HEK293 (cell line): Measurements from ENCODE around the gene CFAP46.
"Not testable (repeated sequence)": the region's sequence is repeated elsewhere in the genome, so short reads cannot be mapped to it uniquely, and the experiment has no call there.

Source experiments
- CTCF ChIA-PET: fragments of 350-600 bp; formaldehyde crosslinking; extraction: SDS; loops from one replicate; lab custom pipeline; 2021; ENCODE audit warnings: antibody characterized with exemption; lab: Yijun Ruan, JAX
- POLR2A ChIA-PET: fragments of 300-600 bp; formaldehyde crosslinking; extraction: SDS; loops from one replicate; lab custom pipeline; 2020; ENCODE audit warnings: antibody characterized with exemption, inconsistent platforms; lab: Yijun Ruan, JAX
- H3K27ac ChIP-seq: fragments of 200-500 bp; sonication (Bioruptor generic); 2 replicates; pipeline ENCODE4 v1.5.1; 2014; ENCODE audit warnings: low read depth, low read length, control low read depth, inconsistent platforms; ENCODE audit errors: extremely low read depth
- H3K36me3 ChIP-seq, 2 experiments: fragments of 200-500 bp in 1 of 2; sonication (Bioruptor generic) in 1 of 2; 1 replicate in 1 of 2; 2 replicates in 1 of 2; pipeline ENCODE4 v1.5.1; 2014 to 2017; ENCODE audit warnings: inconsistent platforms in 2 of 2, low read length in 2 of 2; ENCODE audit not compliant: control insufficient read depth in 2 of 2, insufficient read depth in 1 of 2
- H3K4me1 ChIP-seq: fragments of 200-500 bp; sonication (Bioruptor generic); 2 replicates; pipeline ENCODE4 v1.5.1; 2014; ENCODE audit warnings: mild to moderate bottlenecking, low read length, inconsistent platforms; ENCODE audit not compliant: control insufficient read depth, insufficient read depth
- H3K4me3 ChIP-seq: 2 replicates; pipeline ENCODE4 v1.5.1; 2011; ENCODE audit warnings: low read depth, mild to moderate bottlenecking, control low read depth, low read length, moderate library complexity
- H3K9me3 ChIP-seq: fragments of 200-500 bp; sonication (Bioruptor generic); 2 replicates; pipeline ENCODE4 v1.5.1; 2014; ENCODE audit warnings: low read depth, low read length, inconsistent platforms; ENCODE audit not compliant: control insufficient read depth, insufficient read depth
- GLIS1 ChIP-seq: fragments of 450-650 bp; formaldehyde crosslinking; IDR thresholded peaks from 2 replicates; pipeline ENCODE4 v1.5.1; 2016; ENCODE audit warnings: missing biosample characterization, missing genetic modification characterization
- PRDM1 ChIP-seq: fragments of 450-650 bp; formaldehyde crosslinking; IDR thresholded peaks from 2 replicates; pipeline ENCODE4; 2016; ENCODE audit warnings: missing biosample characterization, missing genetic modification characterization
- TSHZ1 ChIP-seq: fragments of 450-650 bp; formaldehyde crosslinking; IDR thresholded peaks from 2 replicates; pipeline ENCODE4 v1.5.1; 2016; ENCODE audit warnings: missing biosample characterization, missing genetic modification characterization, borderline replicate concordance
- ZFP41 ChIP-seq: fragments of 450-650 bp; formaldehyde crosslinking; IDR thresholded peaks from 2 replicates; pipeline ENCODE4 v1.5.1; 2016; ENCODE audit warnings: missing biosample characterization, missing genetic modification characterization, borderline replicate concordance
- ZNF114 ChIP-seq: fragments of 450-650 bp; formaldehyde crosslinking; IDR thresholded peaks from 2 replicates; pipeline ENCODE4 v1.5.0; 2017; ENCODE audit warnings: missing biosample characterization, missing genetic modification characterization
- ZNF184 ChIP-seq: fragments of 450-650 bp; IDR thresholded peaks from 2 replicates; pipeline ENCODE4 v1.5.1; 2018; ENCODE audit warnings: missing biosample characterization, mild to moderate bottlenecking, missing genetic modification characterization
- ZNF202 ChIP-seq: fragments of 450-650 bp; formaldehyde crosslinking; IDR thresholded peaks from 2 replicates; pipeline ENCODE4 v1.5.1; 2016; ENCODE audit warnings: missing biosample characterization, missing genetic modification characterization, borderline replicate concordance
- ZNF335 ChIP-seq: fragments of 450-650 bp; formaldehyde crosslinking; conservative IDR thresholded peaks from 2 replicates; pipeline ENCODE4 v1.5.1; 2016; ENCODE audit warnings: missing biosample characterization, missing genetic modification characterization
- ZNF366 ChIP-seq: fragments of 450-650 bp; formaldehyde crosslinking; conservative IDR thresholded peaks from 2 replicates; pipeline ENCODE4 v1.5.1; 2016; ENCODE audit warnings: missing biosample characterization, missing genetic modification characterization
- ZNF423 ChIP-seq: fragments of 450-650 bp; formaldehyde crosslinking; IDR thresholded peaks from 2 replicates; pipeline ENCODE4 v1.5.1; 2016; ENCODE audit warnings: missing biosample characterization, missing genetic modification characterization
- ZNF433 ChIP-seq: fragments of 450-650 bp; formaldehyde crosslinking; IDR thresholded peaks from 2 replicates; pipeline ENCODE4 v1.5.1; 2016; ENCODE audit warnings: missing biosample characterization, missing genetic modification characterization, low read depth
- ZNF514 ChIP-seq: fragments of 450-650 bp; formaldehyde crosslinking; IDR thresholded peaks from 2 replicates; pipeline ENCODE4 v1.5.1; 2016; ENCODE audit warnings: missing biosample characterization, missing genetic modification characterization
- ZNF549 ChIP-seq: fragments of 450-650 bp; IDR thresholded peaks from 2 replicates; pipeline ENCODE4 v1.5.1; 2018; ENCODE audit warnings: missing biosample characterization, missing genetic modification characterization, mild to moderate bottlenecking, inconsistent platforms, moderate library complexity
- ZNF555 ChIP-seq: fragments of 450-650 bp; formaldehyde crosslinking; conservative IDR thresholded peaks from 2 replicates; pipeline ENCODE4 v1.5.1; 2017; ENCODE audit warnings: missing biosample characterization, mild to moderate bottlenecking, missing genetic modification characterization, inconsistent platforms
- ZNF596 ChIP-seq: fragments of 450-650 bp; IDR thresholded peaks from 2 replicates; pipeline ENCODE4 v1.5.0; 2018; ENCODE audit warnings: missing biosample characterization, mild to moderate bottlenecking, missing genetic modification characterization, moderate library complexity
- ZNF600 ChIP-seq: fragments of 450-650 bp; formaldehyde crosslinking; IDR thresholded peaks from 2 replicates; pipeline ENCODE4 v1.5.1; 2016; ENCODE audit warnings: missing biosample characterization, missing genetic modification characterization
- ZNF626 ChIP-seq: fragments of 450-650 bp; sonication (Bioruptor Pico); formaldehyde crosslinking; IDR thresholded peaks from 2 replicates; pipeline ENCODE4 v1.5.1; 2018; ENCODE audit warnings: missing biosample characterization, missing genetic modification characterization, inconsistent platforms
- ZNF654 ChIP-seq: fragments of 450-650 bp; formaldehyde crosslinking; IDR thresholded peaks from 2 replicates; pipeline ENCODE4 v1.5.1; 2016; ENCODE audit warnings: low read depth, missing biosample characterization, missing genetic modification characterization
- ZNF707 ChIP-seq: fragments of 450-650 bp; formaldehyde crosslinking; IDR thresholded peaks from 2 replicates; pipeline ENCODE4 v1.5.1; 2016; ENCODE audit warnings: missing biosample characterization, missing genetic modification characterization
- ZSCAN23 ChIP-seq: fragments of 450-650 bp; formaldehyde crosslinking; IDR thresholded peaks from 2 replicates; pipeline ENCODE4 v1.5.1; 2016; ENCODE audit warnings: missing biosample characterization, missing genetic modification characterization
- TF ChIP-seq, protein P1 (sequence below): fragments of 450-650 bp; formaldehyde crosslinking; IDR thresholded peaks from 2 replicates; pipeline ENCODE4 v1.5.1; 2017; ENCODE audit warnings: missing biosample characterization, missing genetic modification characterization
- TF ChIP-seq, protein P2 (sequence below): fragments of 450-650 bp; formaldehyde crosslinking; IDR thresholded peaks from 2 replicates; pipeline ENCODE4 v1.5.1; 2016; ENCODE audit warnings: missing biosample characterization, missing genetic modification characterization

Gene CFAP46

GRCh38 chr10:132888898-132889490 lies 53.4 kb downstream of the CFAP46 start (continued):
- TF ChIP-seq ZNF707 (tag by site-specific recombination), result no peak
- no peak for TF ChIP-seq ZNF549 (tag by site-specific recombination)
- no peak for TF ChIP-seq ZNF626 (tag by site-specific recombination)
- no peak for TF ChIP-seq ZNF423
- no peak for TF ChIP-seq ZNF184
- TF ChIP-seq ZNF433 (tag by site-specific recombination), result no peak
- TF ChIP-seq ZNF202 (tag by site-specific recombination), result no peak

GRCh38 chr10:132888446-132888845 lies 53.9 kb downstream of the CFAP46 start:
- H3K9me3 ChIP-seq, POLR2A ChIA-PET, H3K4me1 ChIP-seq, CTCF ChIA-PET, H3K36me3 ChIP-seq, H3K4me3 ChIP-seq, H3K27ac ChIP-seq: not testable (repeated sequence)

GRCh38 chr10:132886211-132887099 lies 55.9 kb downstream of the CFAP46 start:
- ChIA-PET CTCF (interaction anchor here (0.6 to 0.7 kb wide), 2 partner anchors 79 to 232 kb away, joined by 3 read pairs; no protein-coding TSS in a partner anchor), POLR2A (no interaction called here)
- Histone ChIP-seq H3K9me3 (no peaks in the 10 kb centered on the region), H3K27ac (no peak overlapping the region), H3K4me1 (no peaks in the 10 kb centered on the region), H3K4me3 (no peak overlapping the region), H3K36me3 (no peaks in the 10 kb centered on the region)
- TF ChIP-seq GLIS1 (0 out of 2 replicates have a peak, but pooled peaks have one; percentile 11), PRDM1 (tag by site-specific recombination) (peak; percentile 54; the same call in 1 of the 2 replicates), ZFP41 (tag by site-specific recombination) (no peak), ZNF654 (tag by site-specific recombination) (0 out of 2 replicates have a peak, but pooled peaks have one; percentile 15), ZSCAN23 (tag by site-specific recombination) (no peak), ZNF114 (no peak), ZNF596 (tag by site-specific recombination) (peak; percentile 90), ZNF366 (tag by site-specific recombination) (peak; percentile 71; the same call in 1 of the 2 replicates), ZNF600 (tag by site-specific recombination) (peak; percentile 61)

DNA sequence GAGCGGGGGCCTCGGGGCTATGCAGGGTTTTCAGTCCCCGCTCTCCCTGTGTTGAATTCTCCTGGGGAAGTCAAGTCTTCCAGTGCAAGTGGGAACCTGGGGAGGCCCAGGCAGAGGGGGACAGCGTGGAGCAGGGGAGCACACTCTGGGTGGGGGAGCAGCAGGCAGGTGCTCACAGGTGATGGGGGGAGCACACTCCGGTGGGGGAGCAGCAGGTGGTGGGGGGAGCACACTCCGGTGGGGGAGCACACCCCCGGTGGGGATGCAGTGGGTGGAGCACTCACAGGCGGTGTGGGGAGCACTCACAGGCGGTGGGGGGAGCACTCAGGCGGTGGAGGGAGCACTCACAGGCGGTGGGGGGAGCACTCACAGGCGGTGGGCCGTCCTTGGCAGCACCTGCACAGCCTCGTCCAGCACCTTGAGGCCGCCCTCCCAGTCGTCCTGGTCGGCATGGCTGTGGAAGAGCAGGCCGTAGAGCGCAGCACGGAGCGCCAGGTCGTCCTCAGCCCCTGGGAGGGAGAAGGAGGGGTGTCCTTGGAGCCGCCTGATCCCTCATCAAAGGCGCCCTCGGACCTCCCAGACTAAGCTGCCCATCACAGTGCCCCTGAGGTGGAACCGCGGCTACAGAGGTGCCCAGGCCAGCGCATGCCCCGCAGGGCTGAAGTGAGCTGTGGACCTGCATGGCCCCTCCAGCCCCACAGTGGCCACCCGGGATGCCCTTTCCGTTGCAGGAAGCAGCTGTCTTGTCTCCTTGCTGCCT lies 56.7 kb downstream of the CFAP46 start:
- Histone ChIP-seq H3K4me1 (no peaks in the 10 kb centered on the region), H3K36me3 (no peaks in the 10 kb centered on the region), H3K9me3 (no peaks in the 10 kb centered on the region), H3K27ac (no peak overlapping the region), H3K4me3 (no peak overlapping the region)
- CTCF ChIA-PET, result interaction anchor here (0.6 to 0.7 kb wide), 4 partner anchors 19 to 231 kb away, joined by 3 to 5 read pairs (median 3); no protein-coding TSS in a partner anchor
- POLR2A ChIA-PET, result no interaction called here
- no peak for TF ChIP-seq TSHZ1 (tag by site-specific recombination)
- TF ChIP-seq ZNF335 (tag by site-specific recombination), result no peak
- no peak for TF ChIP-seq ZNF555 (tag by site-specific recombination)
- TF ChIP-seq, protein P1, sequence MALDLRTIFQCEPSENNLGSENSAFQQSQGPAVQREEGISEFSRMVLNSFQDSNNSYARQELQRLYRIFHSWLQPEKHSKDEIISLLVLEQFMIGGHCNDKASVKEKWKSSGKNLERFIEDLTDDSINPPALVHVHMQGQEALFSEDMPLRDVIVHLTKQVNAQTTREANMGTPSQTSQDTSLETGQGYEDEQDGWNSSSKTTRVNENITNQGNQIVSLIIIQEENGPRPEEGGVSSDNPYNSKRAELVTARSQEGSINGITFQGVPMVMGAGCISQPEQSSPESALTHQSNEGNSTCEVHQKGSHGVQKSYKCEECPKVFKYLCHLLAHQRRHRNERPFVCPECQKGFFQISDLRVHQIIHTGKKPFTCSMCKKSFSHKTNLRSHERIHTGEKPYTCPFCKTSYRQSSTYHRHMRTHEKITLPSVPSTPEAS, result no peak
- no peak for TF ChIP-seq ZNF514 (tag by site-specific recombination)
- TF ChIP-seq, protein P2, sequence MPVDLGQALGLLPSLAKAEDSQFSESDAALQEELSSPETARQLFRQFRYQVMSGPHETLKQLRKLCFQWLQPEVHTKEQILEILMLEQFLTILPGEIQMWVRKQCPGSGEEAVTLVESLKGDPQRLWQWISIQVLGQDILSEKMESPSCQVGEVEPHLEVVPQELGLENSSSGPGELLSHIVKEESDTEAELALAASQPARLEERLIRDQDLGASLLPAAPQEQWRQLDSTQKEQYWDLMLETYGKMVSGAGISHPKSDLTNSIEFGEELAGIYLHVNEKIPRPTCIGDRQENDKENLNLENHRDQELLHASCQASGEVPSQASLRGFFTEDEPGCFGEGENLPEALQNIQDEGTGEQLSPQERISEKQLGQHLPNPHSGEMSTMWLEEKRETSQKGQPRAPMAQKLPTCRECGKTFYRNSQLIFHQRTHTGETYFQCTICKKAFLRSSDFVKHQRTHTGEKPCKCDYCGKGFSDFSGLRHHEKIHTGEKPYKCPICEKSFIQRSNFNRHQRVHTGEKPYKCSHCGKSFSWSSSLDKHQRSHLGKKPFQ (tag by site-specific recombination), result no peak
